ENCODE data around the gene PAQR4.
A peak's percentile ranks its signal among the peaks of the same experiment; 100 is the strongest.

The PAQR4 gene

GRCh38 chr16:2981177-2981898 lies 12.2 kb downstream of the PAQR4 start:
- no peak for DNase-seq

- DNase-seq, result no peak
These were observed 12.7 kb downstream of the PAQR4 start for GRCh38 chr16:2981899-2982250.

- no peak for DNase-seq
These were observed 13.3 kb downstream of the PAQR4 start for GRCh38 chr16:2982402-2982801.

GRCh38 chr16:2983706-2984136 lies 14.6 kb downstream of the PAQR4 start:
- peak; percentile 83 to 92 (median 91) for DNase-seq

GRCh38 chr16:2985462-2985861 lies 16.3 kb downstream of the PAQR4 start:
- DNase-seq, result no peak

GRCh38 chr16:2985893-2986355 lies 16.8 kb downstream of the PAQR4 start:
- DNase-seq, result no peak

GRCh38 chr16:2986623-2987188 lies 17.6 kb downstream of the PAQR4 start:
- no peak for DNase-seq

- DNase-seq, result no peak
These were observed 18.1 kb downstream of the PAQR4 start for GRCh38 chr16:2987286-2987685.

- DNase-seq, result no peak
These were observed 18.7 kb downstream of the PAQR4 start for GRCh38 chr16:2987833-2988232.

- DNase-seq, result no peak
These were observed 19.5 kb downstream of the PAQR4 start for GRCh38 chr16:2988590-2989099.

- no peak for DNase-seq
These were observed 21.7 kb downstream of the PAQR4 start for GRCh38 chr16:2990891-2991290.

GRCh38 chr16:2991566-2992261 lies 22.6 kb downstream of the PAQR4 start:
- no peak for DNase-seq

- no peak for DNase-seq
These were observed 23.4 kb downstream of the PAQR4 start for GRCh38 chr16:2992383-2993081.

GRCh38 chr16:2996298-2996697 lies 27.1 kb downstream of the PAQR4 start:
- no peak for DNase-seq

- no peak for DNase-seq
These were observed 30.8 kb downstream of the PAQR4 start for GRCh38 chr16:2999929-3000328.

GRCh38 chr16:3000540-3000939 lies 31.4 kb downstream of the PAQR4 start:
- DNase-seq, result no peak

GRCh38 chr16:3001316-3001715 lies 32.2 kb downstream of the PAQR4 start:
- DNase-seq, result no peak

- DNase-seq, result peak; percentile 98 to 99 (median 98)
These were observed 34.6 kb downstream of the PAQR4 start for GRCh38 chr16:3003582-3004270.

GRCh38 chr16:3004319-3004718 lies 35.2 kb downstream of the PAQR4 start:
- peak in 2 of 3 donors; percentile 39 to 73 for DNase-seq

GRCh38 chr16:3004781-3005284 lies 35.7 kb downstream of the PAQR4 start:
- DNase-seq, result peak in 2 of 3 donors; percentile 41 to 54

GRCh38 chr16:3007059-3007956 lies 38.2 kb downstream of the PAQR4 start:
- DNase-seq, result peak in 2 of 3 donors; percentile 26 to 40
